Erythroblast (primary cell): ENCODE data around the gene CPED1.

Experiments
- GATA1 ChIP-seq: IDR thresholded peaks from 2 replicates; pipeline ENCODE4 v1.6.1; 2011; ENCODE audit warnings: low read depth, mild to moderate bottlenecking, control low read depth, low read length, moderate library complexity
- POLR2A ChIP-seq: IDR thresholded peaks from 2 replicates; pipeline ENCODE4 v1.6.1; 2011; ENCODE audit warnings: mild to moderate bottlenecking, low read length

DNA sequence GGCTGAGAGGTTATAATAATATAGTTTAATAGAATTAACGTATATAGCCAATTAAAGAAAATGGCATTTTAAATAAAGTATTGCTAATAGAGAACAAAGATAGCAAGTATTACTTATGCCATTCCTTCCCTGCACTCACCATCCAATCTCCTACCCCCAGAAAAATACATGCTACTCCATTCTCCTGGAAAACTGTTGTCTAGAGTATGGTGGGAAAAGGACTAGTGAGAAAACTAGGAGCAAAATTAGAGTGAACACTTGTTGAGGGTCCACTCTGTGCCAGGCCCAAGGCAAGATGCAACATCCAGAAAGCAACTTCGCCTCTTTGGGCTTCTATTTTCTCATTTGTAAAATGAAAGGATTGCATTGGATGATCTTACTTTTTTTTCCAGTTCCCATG is 149.1 kb downstream of the CPED1 start:
- TF ChIP-seq POLR2A (no peak), GATA1 (no peak)
